ENCODE results near the gene LYRM1. TPM values are rescaled to one million over a fixed set of nuclear protein-coding genes. Genes with fewer than 3 reads are reported as not detected.
A peak's percentile ranks its signal among the peaks of the same experiment; 100 is the strongest.

LYRM1 gene
- total RNA-seq, 2 experiments from 2014 or later, result 13.3 to 14.0 TPM

- H3K36me3 ChIP-seq (ENCODE audit: insufficient read depth, low read length), result no peaks in the 10 kb centered on the region
- Mint-ChIP-seq H3K4me3 (peak overlapping the region; percentile 61), H3K9me3 (no peaks in the 10 kb centered on the region), H3K4me1 (ENCODE audit: low read depth) (peaks cover 69% of the 10 kb centered on the region), H3K27ac (peak overlapping the region; percentile 95), H3K36me3 (ENCODE audit: low read depth) (peaks cover 17% of the 10 kb centered on the region), H3K27me3 (no peaks in the 10 kb centered on the region)
- peaks cover 38% of the 10 kb centered on the region for H3K4me1 ChIP-seq (ENCODE audit: insufficient read depth, low read length)
- ATAC-seq (ENCODE audit: poor library complexity) (peak; percentile 14), DNase-seq (peak in 6 of 14 experiments; percentile 16 to 77 (median 60))
- ChIA-PET CTCF (no interaction called here), POLR2A (interaction anchor here (0.7 kb wide), 1 partner anchor 30 kb away, joined by 3 read pairs; no protein-coding TSS in a partner anchor)
- no peak for TF ChIP-seq CTCF (IDR thresholded peaks at IDR 0.05)
- peak overlapping the region; percentile 16 to 59 for H3K27ac ChIP-seq (ENCODE audit: low read depth in 1 of 2, low read length in 2 of 2)
- no peak overlapping the region for H3K4me3 ChIP-seq (ENCODE audit: low read length)
- H3K9me3 ChIP-seq (ENCODE audit: control insufficient read depth in 1 of 2, insufficient read depth in 1 of 2, low read length in 2 of 2), result no peaks in the 10 kb centered on the region
- intact Hi-C loops (cut with DNase I, micrococcal nuclease), result loop anchor here (5.0 to 10.0 kb wide), 4 partner anchors 97 to 1840 kb away; partner anchors contain the start of genes LDAF1 (in 2 of the 2), CCP110 (in 1 of the 2), COQ7 (in 1 of the 2) and ERI2 (in 1 of the 2)
- no peaks in the 10 kb centered on the region for H3K27me3 ChIP-seq (ENCODE audit: control insufficient read depth in 1 of 2, insufficient read depth in 2 of 2, low read length in 2 of 2)
These were observed 4.0 kb downstream of the LYRM1 start for GRCh38 chr16:20904507-20905081.

DNA sequence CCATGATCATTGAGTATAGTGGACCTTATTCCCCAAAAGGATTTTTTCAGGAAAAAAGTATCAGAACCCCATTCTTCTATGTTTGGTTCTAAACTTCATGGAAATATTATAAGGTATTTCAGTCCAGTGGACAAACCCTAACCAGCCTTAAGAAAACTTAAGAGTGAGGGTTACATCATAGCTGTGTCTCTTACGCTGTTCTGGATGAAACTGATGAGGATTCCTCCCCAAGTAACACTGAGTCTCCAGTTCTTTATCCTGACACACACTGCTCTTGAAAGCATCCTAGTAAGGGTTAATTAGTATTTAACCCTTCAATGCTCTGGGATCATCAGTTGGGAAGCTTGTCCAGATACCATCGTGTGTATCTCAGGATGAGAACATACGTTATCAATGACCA lies 5.0 kb downstream of the LYRM1 start:
- intact Hi-C loops (cut with DNase I, micrococcal nuclease), result loop anchor here in 1 of 2 experiments (10.0 kb wide), 2 partner anchors 1381 to 1841 kb away; partner anchors contain the start of genes CCP110, COQ7 and GDE1
- peaks cover 8% of the 10 kb centered on the region for H3K36me3 Mint-ChIP-seq (ENCODE audit: low read depth)
- Histone ChIP-seq H3K4me3 (ENCODE audit: low read length) (no peak overlapping the region), H3K4me1 (ENCODE audit: insufficient read depth, low read length) (peaks cover 34% of the 10 kb centered on the region), H3K9me3 (ENCODE audit: control insufficient read depth in 1 of 2, insufficient read depth in 1 of 2, low read length in 2 of 2) (no peaks in the 10 kb centered on the region), H3K27me3 (ENCODE audit: control insufficient read depth in 1 of 2, insufficient read depth in 2 of 2, low read length in 2 of 2) (no peaks in the 10 kb centered on the region), H3K27ac (ENCODE audit: low read depth in 1 of 2, low read length in 2 of 2) (no peak overlapping the region), H3K36me3 (ENCODE audit: insufficient read depth, low read length) (no peaks in the 10 kb centered on the region)
- no peaks in the 10 kb centered on the region for H3K27me3 Mint-ChIP-seq
- POLR2A ChIA-PET, result interaction anchor here (0.7 kb wide), 1 partner anchor 31 kb away, joined by 3 read pairs; no protein-coding TSS in a partner anchor
- H3K27ac Mint-ChIP-seq, result no peak overlapping the region
- H3K4me1 Mint-ChIP-seq (ENCODE audit: low read depth), result peaks cover 65% of the 10 kb centered on the region
- TF ChIP-seq CTCF (IDR thresholded peaks at IDR 0.05), result no peak
- ATAC-seq (ENCODE audit: poor library complexity), result no peak
- CTCF ChIA-PET, result no interaction called here
- no peaks in the 10 kb centered on the region for H3K9me3 Mint-ChIP-seq
- no peak overlapping the region for H3K4me3 Mint-ChIP-seq
- no peak for DNase-seq

GRCh38 chr16:20906341-20907255 lies 6.0 kb downstream of the LYRM1 start:
- no peaks in the 10 kb centered on the region for H3K27me3 ChIP-seq (ENCODE audit: control insufficient read depth in 1 of 2, insufficient read depth in 2 of 2, low read length in 2 of 2)
- peaks cover 6% of the 10 kb centered on the region for H3K36me3 Mint-ChIP-seq (ENCODE audit: low read depth)
- no peak overlapping the region for H3K4me3 ChIP-seq (ENCODE audit: low read length)
- H3K4me3 Mint-ChIP-seq, result no peak overlapping the region
- H3K4me1 Mint-ChIP-seq (ENCODE audit: low read depth), result peaks cover 54% of the 10 kb centered on the region
- intact Hi-C loops (cut with DNase I, micrococcal nuclease), result loop anchor here in 1 of 2 experiments (10.0 kb wide), 2 partner anchors 1382 to 1842 kb away; partner anchors contain the start of genes CCP110, COQ7 and GDE1
- H3K36me3 ChIP-seq (ENCODE audit: insufficient read depth, low read length), result no peaks in the 10 kb centered on the region
- no peaks in the 10 kb centered on the region for H3K9me3 Mint-ChIP-seq
- H3K27ac Mint-ChIP-seq, result no peak overlapping the region
- no peak overlapping the region for H3K27ac ChIP-seq (ENCODE audit: low read depth in 1 of 2, low read length in 2 of 2)
- H3K4me1 ChIP-seq (ENCODE audit: insufficient read depth, low read length), result peaks cover 26% of the 10 kb centered on the region
- no peak for ATAC-seq (ENCODE audit: poor library complexity)
- H3K27me3 Mint-ChIP-seq, result no peaks in the 10 kb centered on the region
- ChIA-PET CTCF (no interaction called here), POLR2A (interaction anchor here (1.2 kb wide), 1 partner anchor 25 kb away, joined by 3 read pairs; no protein-coding TSS in a partner anchor)
- TF ChIP-seq CTCF (IDR thresholded peaks at IDR 0.05), result no peak
- H3K9me3 ChIP-seq (ENCODE audit: control insufficient read depth in 1 of 2, insufficient read depth in 1 of 2, low read length in 2 of 2), result no peaks in the 10 kb centered on the region
- no peak for DNase-seq

Data from CD4-positive, alpha-beta T cell (primary cell).